OCI-M2 (cell line): ENCODE measurements around the gene ARHGAP23.
A peak's percentile ranks its signal among the peaks of the same experiment; 100 is the strongest.

Experiments used
- DNase-seq: peaks from one replicate; lab custom pipeline; 2025; ENCODE audit not compliant: unreplicated experiment; lab: John Stamatoyannopoulos, UW

The ARHGAP23 gene

DNA sequence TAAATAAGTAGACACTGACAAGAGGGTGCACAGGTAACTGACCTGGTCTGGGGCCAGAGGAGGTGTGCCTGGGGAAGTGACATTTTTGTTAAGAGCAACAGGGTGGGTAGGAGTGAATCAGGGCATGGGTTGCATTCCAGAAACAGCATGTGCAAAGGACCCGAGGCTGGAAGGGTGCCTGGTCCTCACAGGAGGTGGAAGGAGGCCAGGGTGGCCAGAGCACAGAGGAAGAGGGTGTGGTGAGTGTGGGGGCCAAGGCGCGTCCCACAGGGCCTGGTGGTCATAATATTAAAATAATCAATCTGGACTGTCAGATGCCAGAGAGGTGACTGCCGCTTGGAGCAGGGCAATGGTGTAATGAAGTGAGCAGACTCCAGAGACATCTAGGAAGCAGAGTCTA, 14.3 kb downstream of the ARHGAP23 start:
- DNase-seq, result no peak

DNA sequence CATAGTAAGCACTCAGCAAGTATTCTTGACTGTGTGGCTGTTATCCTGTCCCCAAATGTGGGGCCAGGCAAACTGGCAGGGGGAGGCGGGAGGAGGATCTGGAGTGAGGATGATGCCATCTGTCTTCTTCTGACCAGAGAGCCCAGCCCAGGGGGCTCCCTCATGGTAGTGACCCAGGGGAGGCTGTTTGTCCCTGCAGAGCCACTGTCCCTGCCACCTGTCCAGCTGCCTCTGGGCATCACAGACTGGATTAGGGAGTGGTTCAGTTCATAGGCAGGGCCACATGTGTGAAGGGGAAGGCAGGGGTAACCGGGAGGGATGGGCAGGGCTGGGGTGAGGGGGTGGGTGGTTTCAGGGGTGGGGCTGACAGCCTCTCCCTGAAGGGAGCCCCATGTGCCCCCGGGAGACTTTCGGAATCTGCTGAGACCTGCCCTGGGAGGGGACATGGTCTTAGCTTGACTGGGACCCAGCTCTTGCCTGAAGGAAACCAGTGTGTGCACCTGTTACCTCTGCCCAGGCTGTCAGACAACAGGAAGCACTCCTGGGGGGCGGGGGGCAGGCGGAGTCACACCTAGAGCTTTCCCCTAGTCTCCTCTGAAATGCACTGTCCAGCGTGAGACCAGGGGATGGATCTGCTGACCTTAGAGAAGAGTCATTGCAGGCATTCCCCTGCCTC, 15.2 kb downstream of the ARHGAP23 start:
- DNase-seq, result no peak

DNA sequence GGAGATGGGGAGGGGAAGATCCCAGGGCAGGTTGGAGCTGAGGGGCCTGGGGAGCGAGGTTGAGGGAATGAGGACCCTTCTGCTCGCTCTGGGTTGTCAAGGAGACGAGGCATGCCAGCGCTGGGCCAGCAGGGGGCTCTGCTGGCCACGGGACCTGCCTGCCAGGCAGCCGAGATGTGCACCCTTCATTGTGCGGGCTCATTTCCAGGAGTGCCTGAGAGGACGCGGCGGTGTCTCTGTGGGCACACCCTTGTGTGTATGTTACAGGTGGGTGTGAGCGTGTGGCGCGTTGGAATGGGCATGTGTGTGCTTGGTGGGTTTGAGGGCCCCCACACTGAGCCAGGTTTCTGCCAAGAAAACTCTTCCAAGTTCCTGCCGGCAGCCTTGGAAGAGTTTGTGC, 15.9 kb downstream of the ARHGAP23 start:
- DNase-seq, result no peak

DNA sequence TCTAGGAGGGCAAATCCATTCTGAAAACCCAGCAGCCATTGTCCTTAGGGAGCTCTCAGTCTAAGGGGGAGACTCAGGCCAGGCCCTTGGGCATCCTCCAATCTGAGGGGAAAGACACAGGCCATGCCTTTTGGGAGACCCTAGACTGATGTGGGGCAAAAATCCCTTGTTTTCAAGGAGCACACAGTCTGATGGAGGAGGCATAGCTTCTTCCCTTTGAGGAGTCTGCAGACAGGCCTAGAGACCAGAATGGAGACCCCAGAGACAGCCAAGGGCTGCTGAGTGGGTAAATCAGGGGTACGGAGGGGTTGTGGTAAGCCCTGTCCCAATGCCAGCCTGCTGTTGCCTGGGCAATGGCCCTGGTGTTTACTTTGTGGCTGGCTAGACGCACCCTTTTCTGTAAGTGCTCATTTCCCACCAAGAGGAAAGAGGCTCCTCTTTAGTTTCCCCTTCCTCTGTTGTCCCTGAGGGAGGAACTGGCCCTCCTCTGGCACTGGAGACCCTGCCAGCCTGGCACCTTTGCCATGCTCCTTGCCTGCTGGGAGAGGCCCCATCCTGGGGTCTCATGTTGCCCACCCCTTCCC, 19.3 kb downstream of the ARHGAP23 start:
- DNase-seq, result no peak

DNA sequence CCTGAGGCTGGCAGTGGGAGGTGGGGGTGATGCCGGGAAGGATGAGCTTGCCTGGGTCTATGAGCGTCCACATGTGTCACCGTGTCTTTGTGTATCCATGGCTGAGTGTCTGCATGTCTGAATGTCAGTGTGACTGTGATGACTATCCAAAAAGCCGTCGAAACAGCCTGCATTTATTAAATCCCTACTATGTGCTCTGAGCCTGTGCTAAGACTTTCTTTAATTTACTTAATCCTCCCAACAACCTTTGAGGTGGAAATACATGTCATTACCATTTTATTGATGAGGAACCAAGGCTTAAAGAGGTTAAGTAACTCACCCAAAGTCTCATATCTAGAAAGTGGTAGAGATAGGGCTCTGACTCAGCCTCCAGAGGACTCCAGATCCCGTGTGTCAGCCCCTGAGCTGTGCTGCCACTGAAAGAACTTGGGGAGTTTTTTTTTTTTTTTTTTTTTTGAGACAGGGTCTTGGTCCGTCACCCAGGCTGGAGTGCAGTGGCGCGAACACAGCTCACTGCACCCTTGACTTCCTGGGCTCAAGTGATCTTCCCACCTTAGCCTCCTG, 20.0 kb downstream of the ARHGAP23 start:
- DNase-seq, result no peak

DNA sequence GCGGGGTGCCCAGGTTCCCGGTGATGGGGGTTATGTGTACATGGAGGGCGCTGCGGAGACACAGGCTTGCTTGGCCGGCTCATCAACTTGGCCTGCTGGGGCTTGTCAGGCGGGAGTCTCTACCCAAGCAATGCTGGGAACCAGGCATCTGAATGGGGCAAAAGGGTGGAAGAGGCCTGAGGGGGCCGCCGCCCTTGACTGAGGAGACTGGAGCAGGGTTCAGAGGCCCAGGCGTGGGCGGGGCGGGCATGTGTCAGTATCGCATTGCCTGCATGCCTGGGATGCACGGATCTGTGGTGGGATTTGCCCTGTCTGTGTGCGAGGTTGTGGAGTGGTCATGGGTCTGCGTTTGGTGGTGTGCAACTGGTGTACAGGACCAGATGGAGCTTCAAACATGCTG, 21.1 kb downstream of the ARHGAP23 start:
- no peak for DNase-seq

DNA sequence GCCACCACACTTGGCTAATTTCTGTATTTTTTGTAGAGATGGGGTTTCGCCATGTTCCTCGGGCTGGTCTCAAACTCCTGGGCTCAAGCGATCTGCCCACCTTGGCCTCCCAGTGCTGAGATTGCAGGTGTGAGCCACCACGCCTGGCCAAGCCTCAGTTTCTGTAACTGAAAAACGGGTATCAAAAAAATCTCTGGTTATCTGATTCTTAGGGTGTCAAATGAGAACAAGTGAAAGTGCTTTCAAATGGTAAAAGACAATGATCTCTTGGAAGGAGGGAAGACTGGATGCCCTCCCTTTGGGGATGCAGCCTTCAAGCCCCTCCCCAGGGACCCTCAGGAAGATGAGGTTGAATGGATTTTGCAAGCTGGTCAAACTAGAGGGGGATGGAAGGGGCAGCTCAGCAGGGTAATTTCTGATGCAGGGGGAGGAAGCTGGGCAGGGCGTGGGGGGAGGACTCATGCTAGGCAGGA, 22.3 kb downstream of the ARHGAP23 start:
- no peak for DNase-seq

DNA sequence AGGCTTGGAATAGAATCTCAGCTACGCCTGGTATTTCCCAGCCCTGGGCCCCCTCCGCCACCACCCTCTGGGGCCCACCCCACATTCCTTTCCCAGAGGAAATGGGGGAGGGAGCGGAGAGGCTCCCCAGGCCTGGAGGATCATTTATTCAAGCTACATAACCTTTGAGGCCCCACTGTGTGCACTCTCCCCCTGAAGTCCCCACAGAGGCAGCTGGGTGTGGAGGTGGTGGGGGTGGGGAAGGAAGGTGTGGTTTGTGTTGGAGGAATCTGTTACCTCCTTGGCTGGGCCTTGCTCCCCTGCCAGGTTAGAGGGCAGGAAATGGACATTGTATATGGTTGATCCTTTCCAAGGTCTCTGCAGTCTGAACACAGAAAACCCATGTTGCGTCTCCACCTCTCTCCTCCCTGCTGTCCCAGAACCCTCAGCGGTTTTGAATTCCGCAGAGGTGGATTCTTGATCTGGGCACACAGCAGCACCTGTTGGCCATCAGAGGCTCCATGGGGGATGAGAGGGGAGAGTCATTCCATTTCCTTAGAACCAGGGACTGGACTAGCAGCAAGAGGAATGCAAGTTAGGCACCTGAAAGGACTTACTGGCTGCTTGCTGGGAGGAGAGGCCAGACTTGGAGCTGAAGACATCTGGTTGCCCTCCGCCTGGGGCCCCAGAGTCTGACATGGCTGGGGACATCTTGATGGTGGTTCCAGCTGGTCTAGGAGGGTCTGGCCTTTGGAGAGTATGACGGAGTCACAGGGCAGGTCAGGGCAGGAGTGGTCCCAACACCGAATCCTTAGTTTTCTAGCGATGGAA, 23.0 kb downstream of the ARHGAP23 start:
- DNase-seq, result no peak

DNA sequence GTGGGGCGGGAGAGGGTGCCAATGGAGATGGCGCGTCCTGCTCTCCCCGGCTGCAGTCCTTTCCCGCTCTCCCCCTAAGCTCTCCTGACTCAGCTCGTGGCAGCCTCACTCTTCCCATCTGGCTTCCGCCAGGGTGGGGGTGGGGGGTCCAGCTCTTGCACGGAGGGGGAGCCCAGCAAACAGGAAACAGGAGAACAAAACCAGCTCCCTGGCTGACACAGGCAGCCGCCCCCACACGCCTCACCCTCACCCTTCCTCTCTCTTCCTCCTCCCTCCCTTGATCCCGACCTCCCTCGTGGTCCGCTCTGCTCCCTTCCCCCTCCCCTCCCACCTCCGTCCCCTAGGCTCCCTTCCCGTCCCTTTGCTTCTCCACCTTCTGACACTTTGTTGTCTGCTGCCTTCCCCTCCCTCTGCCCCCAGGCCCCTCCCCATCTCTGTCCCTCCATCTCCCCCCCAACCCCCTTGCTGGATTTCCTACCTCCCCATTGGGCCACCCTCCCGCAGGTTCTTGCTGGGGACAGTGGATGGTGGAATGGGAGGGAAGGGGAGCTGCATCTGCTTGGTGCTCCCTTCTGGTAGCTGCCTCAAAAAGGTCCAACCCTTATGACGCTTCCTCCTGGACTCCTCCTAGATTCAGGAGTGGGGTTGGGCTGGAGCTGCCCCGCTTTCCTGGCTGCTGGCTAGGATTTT, 23.7 kb downstream of the ARHGAP23 start:
- DNase-seq, result no peak

DNA sequence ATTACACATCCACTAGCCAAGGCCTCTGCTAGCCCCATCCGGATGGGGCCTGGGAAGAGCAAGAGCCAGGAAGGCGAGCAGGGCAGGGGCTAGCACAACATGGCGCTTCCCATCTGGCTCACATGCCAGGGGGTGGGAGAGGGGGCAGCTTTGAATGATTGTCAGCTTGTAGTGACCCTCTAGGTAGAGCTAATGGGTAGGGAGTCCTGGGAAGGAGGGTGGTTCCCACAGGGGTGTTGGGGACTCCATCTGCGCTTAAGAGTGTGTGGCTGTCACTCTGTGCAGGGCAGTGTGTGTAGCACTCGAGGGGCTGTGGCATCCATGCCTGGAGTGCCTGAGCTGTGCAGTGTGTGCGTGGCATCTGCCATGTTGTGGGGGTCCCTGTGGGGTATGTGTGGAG, 24.5 kb downstream of the ARHGAP23 start:
- DNase-seq, result no peak

DNA sequence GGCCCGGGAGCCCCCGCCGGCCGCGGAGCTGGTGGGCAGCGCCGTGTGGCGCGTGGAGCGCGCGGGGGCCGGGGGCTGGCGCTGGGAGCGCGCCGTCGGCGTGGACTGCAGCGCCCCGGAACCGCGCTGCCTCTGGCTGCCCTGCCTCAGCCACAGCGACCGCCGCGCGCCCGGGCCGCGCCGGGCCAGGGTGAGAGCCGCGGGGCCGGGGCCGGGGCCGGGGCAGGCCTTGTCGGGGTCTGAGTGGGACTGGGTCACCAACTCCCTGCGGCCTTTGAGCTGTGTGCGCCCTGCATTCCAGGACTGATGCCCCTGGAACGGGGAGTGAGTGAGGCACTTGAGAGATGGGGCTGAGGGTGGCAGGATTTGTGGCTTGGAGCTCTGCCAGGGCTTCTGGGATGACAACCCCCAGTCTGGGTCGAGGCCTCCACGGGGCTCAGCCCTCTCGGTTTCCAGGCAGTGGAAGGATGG, 25.7 kb downstream of the ARHGAP23 start:
- no peak for DNase-seq

DNA sequence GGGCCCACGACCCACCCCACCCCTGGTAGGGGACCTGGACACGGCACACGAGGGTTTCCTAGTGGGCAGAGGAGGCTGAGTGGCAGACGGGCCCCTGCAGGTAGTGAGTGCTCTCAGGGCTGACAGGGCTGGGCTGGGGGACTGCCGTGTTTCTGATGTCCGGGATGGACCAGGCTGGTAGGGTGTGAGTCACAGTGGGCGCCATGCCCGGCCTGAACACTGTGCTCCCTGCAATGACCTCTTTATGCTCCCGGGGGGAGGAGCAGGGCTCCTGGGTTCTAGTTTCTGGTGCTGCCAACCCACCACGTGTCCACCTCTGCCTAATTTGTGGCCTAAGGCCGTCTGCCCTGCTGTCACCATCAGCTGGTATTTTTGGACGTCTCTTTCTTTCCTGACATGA, 26.3 kb downstream of the ARHGAP23 start:
- DNase-seq, result no peak

DNA sequence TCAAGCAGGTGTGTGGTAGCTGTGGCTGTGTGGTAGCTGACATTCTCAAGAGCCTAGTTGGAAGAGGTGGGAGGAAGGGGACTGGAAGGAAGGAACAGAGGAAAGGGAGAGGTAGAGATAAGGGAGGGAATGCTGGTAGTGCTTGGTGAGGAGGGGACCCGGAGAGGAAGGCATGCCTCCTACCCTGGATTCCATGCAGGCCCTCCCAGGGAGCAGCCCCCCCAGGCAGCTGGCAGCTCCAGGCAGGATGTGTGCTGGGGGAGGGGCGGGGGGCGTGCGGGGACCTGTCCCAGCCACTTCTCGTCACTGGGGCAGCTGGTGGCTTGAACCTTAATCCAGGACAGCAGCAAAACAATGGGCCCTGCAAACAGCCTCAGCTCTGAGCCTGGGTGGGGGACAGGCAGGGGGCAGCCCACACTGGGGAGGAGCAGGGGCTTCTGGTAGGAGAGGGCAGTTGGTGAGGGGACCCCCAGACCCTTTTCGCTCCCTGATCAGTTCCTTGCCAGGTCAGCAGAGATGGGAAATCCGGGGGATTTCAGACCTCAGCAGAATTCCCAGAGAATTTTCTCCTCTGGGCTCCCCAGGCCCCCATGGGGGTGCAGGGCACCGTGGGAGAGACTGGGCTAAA, 27.1 kb downstream of the ARHGAP23 start:
- no peak for DNase-seq

DNA sequence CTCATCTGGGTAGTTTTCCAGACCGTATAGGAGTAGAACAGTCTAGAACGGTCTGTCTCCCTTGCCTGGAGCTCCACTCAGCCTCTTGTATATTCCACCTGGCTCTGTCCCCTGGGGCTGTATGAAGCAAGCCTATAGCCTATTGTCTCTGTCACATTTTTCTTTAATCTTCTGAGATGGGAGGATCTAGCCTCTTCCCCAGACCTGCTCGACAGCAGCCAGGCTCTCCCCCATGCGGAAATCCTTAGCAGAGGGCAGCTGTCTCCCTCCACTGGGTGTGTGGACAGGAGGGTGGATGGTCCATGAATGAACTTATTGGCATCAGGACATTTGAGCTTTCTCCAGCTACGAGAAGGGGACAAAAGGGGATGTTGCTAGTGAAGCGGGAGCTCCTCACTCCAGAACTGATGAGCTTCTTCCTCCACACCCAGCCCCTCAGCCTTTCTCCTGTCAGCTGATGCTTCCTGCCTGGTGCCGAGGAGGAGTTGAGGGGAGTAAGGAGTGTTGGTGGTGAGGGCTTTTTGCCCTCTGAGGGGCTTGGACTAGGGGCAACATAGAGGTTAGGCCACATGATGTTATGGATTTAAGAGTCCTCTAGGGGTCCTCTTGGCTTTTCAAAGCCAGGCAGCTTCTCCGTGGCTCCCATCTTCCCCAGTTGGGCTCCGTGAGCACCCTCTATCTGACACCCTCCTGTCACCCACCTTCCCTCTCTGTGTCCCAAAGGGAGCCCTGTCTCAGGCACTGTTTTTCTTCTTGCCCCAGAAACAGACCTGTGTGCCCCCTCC, 28.0 kb downstream of the ARHGAP23 start:
- DNase-seq, result no peak

DNA sequence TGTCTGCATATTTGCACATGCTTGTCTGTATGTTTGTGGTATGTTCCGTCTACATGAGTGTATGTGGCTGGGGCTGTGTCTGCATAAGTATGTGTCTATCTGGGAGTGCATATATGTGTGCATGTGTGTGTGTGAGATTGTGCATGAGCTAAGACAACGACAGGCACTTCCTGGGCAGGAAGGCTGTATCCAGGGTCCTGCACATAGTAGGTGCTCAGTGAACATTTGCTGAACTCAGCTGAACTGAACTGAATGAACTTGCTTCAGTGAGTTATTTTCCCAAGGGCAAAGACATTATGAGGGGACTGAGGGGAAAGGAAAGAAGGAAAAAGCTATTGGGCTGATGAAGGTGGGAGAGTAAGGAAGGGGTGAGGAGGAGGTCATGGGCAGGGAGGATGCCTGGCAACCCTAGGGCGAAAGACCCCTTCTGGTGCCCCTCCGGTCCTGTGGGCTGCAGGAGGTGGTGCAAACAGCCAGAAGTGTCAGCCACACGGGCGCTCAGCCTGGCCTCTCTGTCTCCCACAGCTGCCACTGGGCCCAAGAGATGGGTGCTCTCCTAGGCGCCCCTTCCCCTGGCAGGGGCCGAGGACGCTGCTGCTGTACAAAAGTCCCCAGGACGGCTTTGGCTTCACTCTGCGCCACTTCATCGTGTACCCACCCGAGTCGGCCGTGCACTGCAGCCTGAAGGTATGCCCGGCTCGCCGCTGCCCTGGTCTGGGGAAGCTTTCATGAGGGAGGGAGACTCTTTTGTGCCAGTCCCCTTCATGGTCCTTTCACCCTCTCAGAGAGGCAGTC, 29.5 kb downstream of the ARHGAP23 start:
- DNase-seq, result no peak

DNA sequence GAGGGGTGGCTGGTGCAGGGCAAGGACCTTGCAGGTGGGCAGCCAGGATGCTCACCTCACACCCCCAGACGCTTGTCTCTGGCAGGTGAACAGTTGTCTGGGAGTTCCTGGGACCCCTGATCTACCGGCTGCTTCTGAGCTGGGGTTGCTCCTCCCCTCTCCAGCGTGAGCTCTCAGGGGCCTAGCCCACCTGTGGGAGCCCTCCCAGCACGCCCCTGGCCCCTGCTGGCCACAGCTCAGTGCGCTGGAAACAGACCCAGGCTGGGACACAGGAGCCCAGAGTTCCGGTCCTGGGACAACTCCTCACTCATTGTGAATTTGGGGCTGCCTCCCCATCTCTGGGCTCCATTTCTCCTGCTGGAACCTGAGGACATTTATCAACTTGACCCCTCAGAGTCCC, 30.3 kb downstream of the ARHGAP23 start:
- no peak for DNase-seq

DNA sequence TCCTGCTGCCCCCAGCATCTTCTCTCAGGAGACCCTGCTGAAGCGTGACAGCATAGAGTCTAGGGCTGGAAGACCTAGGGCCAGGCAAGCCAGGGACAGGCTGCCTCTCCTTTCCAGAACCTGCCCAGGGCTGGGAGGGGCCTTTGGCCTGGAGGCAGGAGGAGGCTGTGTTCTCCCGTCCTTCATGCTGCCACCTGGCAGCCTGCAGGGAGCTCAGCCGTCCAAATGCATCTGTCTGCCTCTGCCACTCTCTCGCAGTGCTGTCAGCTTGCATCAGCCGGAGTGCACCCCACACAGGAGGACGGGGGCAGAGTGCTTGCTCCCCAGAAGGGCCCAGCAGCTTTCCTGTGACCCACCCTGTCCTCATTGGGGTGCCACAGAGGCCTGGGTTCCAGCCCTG, 31.3 kb downstream of the ARHGAP23 start:
- DNase-seq, result no peak

DNA sequence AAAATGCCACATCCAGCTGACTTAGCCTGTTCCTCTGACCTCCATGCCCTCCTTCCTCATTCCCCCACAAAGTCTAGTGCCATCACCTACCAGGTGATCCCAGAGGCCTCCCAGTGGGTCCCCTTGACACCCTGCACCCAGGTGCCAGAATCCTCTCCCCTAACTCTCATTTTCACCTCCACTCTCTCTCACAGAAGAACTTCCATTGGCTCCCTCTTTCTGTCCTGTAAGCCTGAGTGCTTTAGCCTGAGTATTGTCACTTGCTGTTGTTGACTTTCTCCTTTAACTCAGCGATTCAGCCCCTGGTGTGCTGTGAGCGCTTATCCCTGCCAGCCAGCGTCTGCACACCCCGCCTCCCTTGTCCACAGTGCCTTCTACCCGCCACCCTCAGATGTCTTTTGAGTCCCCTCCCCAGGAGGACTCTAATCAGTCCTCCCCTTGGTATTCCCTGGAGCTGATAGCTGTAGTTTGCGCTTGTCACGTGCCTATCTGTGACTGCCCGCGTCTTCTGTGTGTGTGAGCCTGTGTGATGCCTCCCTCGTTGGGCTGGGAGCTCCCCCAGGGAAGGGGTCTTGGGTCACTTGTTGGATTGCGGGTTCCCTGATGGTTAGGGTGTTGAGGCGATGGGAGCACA, 31.9 kb downstream of the ARHGAP23 start:
- DNase-seq, result peak; percentile 41
